Frontal cortex (tissue), 4 donors: ENCODE results near the gene CIB4. TPM values are rescaled to one million over a fixed set of nuclear protein-coding genes. Genes with fewer than 3 reads are reported as not detected.

Experiments
- DNase-seq, 2 donors: peaks; one replicate each; pipeline ENCODE4 v3.0.0; 2012; ENCODE audit warnings: low spot score in 2 of 2
- FAIRE-seq: peaks from 2 replicates; lab custom pipeline; 2012; peaks lifted over from hg19 to GRCh38; lab: Jason Lieb, UNC
- total RNA-seq: library from RNA; depleted of rRNA; stranded (reverse); fragments of >200 nt; gene quantifications from one replicate; pipeline ENCODE4 v1.2.3, GENCODE V29; 2014
- donor health status: control.
- donor health status: control.
- donor health status: control.

CIB4 gene
- total RNA-seq, 1 donor from 2014 or later: not detected

DNA sequence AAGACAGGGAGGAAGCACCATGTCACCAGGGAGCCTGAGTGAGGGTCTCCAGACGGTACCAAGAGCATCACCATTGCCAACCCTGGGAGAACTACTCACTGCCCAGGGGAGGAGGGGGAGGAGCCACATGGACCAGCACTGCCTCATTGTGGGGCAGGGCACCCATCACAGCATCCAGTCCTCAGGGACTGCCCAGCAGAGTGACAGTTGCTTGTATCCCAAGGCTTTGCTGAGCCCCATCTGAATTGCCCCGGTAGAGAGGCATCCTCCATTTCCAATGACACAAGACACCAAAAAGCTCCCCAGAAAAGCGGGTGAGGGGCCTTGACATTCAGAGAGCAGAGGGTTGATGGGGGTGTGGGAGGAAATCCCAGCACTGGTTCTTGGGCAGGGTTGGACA is 6.8 kb upstream of the CIB4 start:
- no peak for FAIRE-seq
- DNase-seq: no peak

DNA sequence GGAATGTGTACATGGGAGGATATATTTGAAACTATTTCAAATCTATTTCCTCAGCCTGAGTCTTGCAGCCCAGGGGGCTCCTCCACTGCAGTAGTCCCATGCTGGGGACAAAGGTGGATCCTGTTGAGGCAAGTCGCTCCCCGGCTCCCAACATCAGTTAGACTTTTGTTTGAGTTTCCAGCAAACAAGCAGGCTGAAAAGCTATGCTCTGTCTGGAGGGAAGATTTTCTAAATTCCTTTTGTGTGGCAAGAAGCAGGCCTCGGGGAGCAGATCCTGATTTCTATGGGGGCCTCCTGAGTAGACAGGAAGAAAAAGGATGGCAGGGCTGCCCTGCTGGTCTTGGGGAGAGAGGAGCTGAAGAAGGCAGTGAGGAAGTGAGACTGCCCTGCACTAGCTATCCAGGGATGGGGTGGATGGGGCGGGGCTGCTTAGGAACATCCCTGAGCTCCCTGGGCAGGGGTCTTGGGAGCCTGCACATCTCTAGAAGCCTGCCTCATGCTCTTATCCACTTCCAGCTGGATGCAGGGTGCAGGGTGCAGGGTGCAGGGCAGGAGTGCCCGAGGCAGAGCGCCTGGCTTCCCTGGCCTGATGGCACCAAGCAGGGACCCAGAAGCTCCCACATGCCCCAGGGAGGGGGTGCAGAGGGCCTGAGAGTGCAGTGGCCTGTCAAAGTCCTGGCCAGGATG is 6.0 kb upstream of the CIB4 start:
- FAIRE-seq: no peak
- no peak for DNase-seq

DNA sequence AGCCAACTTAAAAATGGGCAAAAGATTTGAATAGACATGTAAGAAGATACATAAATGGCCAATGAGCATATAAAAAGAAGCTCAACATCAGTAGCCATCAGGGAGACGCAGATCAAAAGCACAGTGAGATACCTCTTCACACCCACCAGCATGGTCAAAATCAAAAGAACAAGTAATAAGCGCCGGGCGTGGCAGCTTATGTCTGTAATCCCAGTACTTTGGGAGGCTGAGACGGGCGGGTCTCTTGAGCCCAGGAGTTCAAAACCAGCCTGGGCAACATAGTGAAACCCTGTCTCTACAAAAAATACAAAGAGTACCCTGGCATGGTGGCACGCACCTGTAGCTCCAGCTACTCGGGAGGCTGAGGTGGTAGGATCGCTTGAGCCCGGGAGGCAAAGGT is 4.6 kb upstream of the CIB4 start:
- DNase-seq (no peak), FAIRE-seq (no peak)

DNA sequence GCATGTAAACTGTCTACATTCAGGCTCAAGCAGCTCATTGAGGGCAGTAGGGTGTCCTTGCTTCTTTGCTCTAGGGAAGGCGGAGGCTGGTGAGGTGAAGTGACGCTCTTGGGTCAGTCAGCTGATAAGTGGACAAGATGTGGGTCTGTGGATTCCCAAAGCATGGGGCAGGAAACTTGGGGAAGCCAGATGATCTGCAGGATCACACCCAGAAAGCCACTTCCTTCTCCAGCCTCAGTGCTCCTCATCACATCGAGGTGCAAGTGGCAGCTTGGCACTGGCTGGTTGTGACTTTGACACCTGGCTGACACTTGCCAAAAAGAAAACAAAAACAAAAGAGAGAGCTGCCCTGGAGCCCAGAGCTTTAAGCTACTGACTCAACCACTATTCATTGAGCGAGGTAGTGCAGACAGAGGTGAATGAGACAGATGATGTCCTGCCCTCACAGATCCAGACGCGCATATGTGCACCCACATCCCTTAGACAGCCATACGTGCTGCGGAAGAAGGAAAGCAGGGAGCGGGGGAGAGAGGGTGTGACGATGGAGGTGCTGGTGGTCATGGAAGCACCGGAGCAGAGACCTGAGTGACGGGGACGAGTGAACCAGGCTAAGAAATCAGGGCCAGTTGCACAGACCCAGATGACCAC is 3.1 kb upstream of the CIB4 start:
- FAIRE-seq (no peak), DNase-seq (no peak)

DNA sequence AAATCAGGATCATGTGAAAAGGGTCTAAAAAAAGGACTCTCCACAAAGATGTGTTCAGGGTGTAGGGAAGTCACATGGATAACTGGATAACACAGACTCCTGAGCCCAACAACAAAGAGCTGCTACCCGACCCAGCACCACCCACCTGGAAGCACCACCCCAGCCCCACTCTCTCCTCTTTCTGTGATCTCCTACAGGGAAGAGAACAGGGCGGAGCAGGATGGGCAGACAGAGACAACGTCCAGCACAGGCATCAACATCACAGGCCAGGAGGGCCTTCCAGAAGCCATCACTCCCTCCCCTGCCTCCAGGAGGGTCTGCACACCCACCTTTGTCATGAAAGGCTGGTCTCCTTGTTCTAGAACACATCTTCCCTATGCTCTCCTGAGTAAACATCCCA is 1.3 kb upstream of the CIB4 start:
- DNase-seq (no peak), FAIRE-seq (no peak)

DNA sequence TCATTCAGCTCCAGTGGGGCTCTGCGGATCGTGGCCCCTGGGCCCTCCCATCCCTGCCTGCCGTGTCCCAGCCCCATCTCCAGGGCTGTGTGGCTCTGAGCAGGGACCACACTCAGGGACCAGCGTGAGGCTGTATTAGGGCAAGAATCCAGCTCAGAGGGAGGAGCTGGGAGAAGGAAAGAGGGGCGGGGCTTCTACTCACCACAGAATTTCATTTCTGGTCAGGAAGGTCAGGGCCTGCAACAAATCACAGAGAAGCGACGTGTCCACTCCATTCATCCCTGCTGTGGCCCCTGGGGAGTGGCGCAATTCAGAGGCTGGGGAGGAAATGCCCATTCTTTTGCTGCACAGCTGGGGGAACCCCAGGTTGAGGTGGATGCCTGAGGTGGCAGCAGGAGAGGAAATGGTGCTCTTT is 828 bp downstream of the CIB4 start:
- FAIRE-seq: no peak
- DNase-seq: no peak

DNA sequence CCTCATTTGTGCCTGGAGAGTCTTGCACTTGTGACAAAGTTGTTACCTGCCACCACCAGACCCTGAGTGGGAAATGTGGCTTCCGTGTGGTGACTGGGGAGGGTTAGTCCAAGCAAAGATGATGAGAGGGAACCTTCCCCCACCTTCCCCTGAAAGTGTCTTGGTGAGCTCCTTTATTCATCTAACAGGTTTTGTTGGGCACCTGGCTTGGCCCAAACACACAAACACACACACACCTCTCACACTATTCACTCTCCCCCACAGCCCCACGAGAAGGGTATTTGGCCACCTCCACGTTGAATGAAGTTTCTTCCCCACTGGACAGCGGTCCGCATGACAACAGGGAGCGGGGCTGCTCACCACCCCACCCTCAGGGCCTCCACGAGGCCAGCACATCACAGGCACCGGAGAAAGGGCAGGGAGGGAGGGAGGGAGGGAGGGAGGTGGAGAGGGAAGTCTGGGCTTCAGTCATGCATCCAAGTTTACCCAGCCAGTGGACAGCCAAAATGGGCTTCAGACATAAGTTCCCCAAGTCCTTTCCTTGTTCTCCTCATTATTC is 1.4 kb downstream of the CIB4 start:
- no peak for DNase-seq
- FAIRE-seq: no peak

DNA sequence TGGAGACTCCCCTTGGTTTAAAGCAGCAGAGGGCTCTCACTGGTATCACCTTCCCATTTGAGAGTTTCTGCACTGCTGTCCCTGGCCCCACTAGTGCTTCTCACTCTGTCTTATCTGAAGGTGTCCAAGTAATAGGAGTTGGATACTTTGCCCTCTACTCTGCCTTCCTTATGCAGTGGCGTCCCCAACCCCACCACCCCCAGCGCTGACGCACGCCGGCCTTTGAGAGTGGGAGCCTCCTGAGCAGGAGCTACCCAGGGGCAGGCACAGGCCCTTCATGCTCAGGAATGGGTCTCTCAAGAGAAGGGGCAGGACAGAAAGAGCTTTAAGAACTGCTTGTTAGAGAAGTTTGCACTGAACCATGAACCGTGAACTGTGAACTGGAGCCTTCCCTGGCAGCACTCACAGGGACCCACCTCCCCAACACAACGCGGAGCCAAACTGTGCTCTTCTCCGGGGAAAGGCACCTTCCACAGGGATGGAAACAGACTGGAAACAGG is 3.3 kb downstream of the CIB4 start:
- no peak for FAIRE-seq
- DNase-seq: no peak

DNA sequence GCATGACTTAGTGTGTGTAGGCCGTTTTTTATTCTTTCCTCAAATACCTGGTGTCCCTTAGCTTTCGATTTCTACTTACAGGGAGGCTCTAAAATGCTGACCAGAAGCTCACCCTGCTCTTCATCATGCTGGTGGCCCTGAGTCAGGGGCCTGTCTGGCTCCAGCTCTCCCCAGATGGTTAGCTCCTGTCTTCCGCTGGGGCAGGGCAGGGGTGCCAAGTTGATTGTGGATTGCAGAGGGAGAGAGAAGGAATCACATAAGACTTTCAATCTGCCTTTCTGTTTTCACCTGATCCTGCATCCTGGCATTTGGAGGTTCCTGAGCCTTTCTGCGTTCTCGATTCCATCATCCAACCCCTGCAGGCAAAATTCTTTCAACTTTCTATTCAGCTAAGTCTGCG is 4.2 kb downstream of the CIB4 start:
- FAIRE-seq (no peak), DNase-seq (no peak)

DNA sequence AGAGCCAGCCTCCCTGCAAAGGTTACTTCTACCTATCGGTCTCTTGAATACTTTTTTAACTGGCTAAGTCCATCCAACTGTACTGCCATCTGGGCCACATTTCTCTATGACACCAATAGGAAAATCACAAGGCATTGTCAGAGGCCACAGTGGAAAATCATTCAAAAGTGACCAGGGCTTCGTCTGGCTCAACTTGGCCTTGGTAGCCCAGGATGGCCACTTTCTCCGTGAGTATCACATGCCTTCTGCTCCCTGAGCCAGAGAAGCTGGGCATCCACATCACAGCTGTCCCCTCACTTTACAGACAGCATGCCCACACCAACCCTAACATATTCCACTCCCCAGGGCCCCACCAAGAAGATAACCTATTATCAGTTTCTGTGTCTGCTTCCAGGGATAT is 5.8 kb downstream of the CIB4 start:
- no peak for FAIRE-seq
- no peak for DNase-seq

DNA sequence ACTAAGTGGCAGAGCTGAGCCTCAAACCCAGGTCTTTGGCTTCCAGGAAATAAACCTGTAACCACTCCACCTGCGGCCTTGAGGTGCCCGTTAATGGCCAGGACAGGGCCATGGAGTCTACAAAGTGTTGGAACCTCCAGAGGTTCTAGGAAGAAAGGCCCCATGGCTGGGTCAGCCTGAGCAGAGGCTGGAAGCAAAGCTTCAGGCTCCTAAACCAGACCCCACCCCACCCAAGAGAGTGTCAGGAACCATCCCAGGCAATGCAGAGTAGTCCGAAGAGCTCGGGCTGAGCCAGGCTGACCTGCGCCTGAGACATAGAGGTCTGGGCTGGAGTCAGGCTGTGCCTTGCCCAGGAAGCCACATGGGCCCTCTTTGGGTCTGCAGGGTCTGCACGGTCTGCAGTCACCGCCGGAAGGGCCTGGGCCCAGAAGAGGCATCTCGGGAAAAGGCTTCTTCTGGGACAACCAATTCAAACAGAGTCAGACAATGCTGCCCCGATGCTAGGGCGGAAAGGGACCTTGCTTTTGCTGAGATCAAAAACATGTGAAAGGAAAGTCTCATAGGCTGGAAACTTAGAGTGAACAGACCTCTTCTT is 6.4 kb downstream of the CIB4 start:
- DNase-seq: no peak
- FAIRE-seq: no peak

DNA sequence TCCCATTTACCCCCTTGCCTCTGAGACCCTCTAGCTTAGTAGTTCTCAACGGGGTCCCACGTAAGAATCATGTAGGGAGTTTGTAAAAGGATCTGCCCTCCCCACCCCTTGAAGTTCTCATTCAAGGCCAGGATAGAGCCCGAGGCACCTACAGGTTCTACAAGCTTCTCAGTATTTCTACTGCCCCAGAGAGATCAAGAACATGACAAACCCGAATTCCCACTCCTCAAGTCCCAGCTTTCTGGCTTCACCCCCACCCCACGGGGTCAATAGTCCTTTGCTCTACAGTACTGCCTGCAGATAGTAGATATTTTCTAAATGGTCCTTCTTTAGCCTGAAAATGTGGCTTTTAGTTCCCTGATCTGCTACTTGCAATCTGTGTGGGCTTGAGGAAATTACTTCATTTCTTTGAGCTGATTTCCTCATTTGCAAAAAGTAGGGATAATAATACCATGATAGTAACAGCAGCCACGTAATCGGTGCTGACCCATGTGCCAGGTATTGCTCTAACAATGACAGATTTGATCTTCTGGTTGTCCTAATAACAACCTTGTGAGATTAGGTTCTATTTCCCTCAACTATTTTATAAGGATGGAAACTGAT is 7.1 kb downstream of the CIB4 start:
- FAIRE-seq (no peak), DNase-seq (no peak)

DNA sequence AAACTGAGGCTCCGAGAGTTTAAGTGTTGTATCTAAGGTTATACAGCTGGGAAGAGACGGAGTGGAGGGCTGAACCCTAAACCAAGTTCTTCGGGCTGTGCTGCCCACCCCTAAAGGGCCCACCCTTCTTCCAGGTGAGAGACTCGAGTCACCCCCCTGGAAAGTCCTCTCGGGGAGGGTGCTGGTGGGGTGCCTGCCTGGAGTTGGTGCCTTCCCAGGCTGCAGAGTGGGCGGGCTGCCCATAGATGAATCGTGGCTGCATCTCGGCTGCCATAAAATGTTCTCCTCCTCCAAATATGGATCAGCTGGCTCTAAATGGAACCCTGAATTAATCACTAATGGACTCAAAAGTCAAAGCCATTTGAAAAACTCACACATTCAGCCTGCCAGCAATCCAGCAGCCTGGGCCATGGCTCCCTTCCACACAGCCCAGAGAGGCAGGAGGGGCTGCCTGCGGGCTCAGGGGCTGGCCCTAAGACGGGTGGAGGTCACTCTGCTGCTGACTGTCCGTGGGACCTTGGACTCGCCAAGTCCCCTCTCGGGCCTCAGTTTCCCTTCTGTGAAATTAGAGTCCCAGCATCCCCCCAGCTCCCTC is 7.7 kb downstream of the CIB4 start:
- DNase-seq (no peak), FAIRE-seq (no peak)

DNA sequence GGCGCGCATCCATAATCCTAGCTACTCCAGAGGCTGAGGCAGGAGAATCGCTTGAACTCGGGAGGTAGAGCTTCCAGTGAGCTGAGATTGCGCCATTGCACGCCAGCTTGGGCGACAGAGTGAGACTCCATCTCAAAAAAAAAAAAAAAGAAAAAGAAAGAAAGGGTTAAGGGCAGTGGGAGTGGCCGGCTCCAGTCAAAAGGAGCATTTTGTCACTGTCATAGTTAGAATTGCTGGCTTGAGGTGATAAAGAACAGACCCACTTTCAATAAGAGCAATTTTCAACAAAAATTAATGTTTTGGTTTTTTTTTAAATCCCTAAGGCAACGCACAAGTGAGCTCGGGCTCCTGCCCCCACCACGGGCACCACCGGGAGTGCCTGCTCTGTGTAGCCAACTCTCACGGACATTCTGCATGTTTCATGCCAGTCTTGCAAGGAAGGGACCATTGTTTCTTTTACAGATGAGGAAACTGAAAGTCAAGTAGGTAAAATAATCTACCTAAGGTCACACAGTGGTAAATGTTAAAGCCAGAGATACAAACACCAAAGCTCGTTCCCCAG is 8.5 kb downstream of the CIB4 start:
- DNase-seq (no peak), FAIRE-seq (no peak)

DNA sequence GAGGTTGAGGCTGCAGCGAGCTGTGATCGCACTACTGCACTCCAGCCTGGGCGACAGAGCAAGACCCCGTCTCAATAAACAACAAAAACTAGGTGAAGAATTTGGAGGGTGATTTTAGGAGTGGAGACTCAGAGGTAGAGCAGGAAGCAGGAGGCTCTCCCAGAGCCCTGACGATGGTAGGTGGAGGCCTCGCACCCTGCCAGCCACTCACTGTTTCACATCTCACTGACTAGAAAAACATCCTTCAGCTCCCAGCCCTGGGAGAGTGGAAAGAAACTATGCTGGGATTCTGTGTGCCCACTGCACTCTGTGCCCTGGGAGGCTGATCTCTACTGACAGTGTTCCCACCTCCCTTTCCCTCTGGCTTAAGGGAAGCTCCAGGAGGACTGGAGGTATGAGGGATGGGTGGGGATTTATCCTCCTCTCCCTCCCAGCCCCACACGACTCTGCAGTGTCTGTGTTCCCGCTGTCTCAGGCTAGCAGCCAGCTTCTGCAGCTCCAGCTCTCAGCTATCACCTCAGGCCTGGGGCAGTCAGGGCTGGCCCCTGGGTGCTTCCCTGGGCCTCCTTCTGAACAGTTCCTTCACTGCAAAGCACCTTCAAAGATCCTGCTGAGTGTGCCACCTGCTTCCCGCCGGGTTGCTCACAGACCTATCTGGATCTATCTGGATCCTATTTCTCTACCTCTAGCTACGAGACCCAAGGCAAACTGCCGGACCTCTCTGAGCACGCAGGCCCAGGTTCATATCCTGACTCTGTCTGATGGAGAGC is 9.6 kb downstream of the CIB4 start:
- DNase-seq (no peak), FAIRE-seq (no peak)

DNA sequence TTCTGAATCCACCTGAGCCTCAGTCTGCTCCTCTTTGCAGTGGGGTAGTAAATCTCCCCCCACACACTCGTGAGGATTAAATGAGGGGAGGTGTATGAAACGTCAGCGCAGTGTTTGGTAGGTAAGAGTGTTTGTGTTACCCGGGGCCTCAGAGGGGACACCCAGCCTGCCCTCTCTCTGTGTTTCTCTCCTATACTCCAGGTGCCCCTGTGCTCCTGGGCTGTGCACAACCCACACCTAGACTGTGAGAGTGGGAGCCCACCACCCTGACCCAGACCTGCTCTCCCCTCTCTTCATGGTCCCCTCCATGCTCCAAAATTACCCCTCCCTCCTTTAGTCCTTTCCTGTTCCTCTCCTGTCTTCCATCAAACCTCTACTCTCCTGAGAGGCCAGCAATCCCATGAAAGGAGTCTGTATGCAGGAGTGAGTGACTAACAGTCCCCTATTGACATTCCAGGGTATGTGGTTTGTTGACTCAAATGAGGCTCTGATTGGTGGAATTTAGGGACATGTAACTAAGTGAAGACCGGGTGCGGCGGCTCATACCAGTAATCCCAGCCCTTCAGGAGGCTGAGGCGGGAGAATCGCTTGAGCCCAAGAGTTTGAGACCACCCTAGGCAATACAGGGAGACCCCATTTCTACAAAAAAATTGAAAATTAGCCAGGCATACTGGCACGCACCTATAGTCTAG is 10.4 kb downstream of the CIB4 start:
- DNase-seq (no peak), FAIRE-seq (no peak)

DNA sequence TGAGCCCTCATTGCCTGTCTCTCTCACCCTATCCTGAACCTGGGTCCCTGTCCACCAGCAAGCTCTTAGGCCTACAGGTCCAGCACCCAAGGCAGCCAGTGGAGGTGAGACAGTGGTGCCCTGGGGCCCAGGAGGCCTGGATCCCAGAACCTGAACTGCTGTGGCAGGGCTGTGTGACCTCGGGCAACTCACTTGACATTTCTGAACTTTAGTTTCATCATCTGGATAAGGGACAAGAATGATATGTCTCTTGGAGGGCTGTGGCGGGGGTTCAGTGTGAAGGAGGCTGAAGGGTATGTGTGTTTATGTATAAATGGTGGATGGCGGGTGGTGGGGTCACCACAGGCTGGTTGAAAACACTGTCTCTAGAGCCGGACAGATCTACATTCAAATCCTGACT is 10.9 kb downstream of the CIB4 start:
- FAIRE-seq: no peak
- DNase-seq: no peak

DNA sequence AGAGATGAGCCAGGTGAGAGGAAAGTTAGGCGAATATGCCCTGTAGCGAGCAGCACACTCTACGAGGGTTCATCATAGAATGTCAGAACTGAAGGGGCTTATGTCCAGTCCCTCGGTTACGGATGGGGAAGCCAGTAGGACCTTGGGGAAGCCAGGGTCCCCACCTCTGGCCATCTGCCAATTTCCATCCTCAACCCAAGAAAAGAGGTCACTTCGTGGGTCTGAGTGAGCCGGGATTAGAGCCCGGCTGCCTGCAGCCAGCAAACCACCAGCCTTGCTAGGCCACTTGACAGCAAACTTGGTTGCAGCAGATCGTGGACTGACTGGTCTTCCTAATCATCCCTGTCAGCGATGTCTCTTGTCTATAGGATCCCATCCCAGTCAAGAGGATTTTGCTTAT is 11.4 kb downstream of the CIB4 start:
- FAIRE-seq: no peak
- no peak for DNase-seq

DNA sequence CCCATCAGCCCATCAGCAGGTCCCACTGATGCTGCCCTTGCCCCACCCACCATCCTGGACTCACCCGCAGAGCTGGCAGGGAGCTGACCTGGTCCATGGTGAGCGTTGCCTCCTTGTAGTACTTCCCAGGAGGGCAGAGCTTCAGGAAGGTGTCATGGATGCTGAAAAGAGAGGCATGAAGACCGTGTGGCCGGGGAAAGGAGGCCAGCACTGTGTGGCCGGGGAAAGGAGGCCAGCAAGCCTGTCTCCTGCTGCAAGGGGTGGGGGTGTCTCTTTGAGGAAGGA is 11.9 kb downstream of the CIB4 start:
- no peak for FAIRE-seq
- no peak for DNase-seq
